Liver (tissue), 3 donors: ENCODE results near the gene SHB.

Source experiments
- JUND ChIP-seq, 2 donors: IDR thresholded peaks; 2 replicates each; pipeline ENCODE4 v1.6.1; 2016; ENCODE audit warnings: antibody characterized with exemption in 2 of 2
- TAF1 ChIP-seq: conservative IDR thresholded peaks from 2 replicates; pipeline ENCODE4 v1.6.1; 2016; ENCODE audit warnings: antibody characterized with exemption, mild to moderate bottlenecking
- TF ChIP-seq, protein P1 (sequence below): fragments of 150-350 bp; IDR thresholded peaks from 2 replicates; pipeline ENCODE4 v1.5.1; 2017; ENCODE audit warnings: improper control_type of control experiment, low read depth, low read length; ENCODE audit not compliant: missing input control
- TF ChIP-seq, protein P2 (sequence below): IDR thresholded peaks from 2 replicates; pipeline ENCODE4 v1.6.1; 2016; ENCODE audit warnings: antibody characterized with exemption
- TF ChIP-seq, protein P3 (sequence below): IDR thresholded peaks from 2 replicates; pipeline ENCODE4 v1.6.1; 2016; ENCODE audit warnings: antibody characterized with exemption, mild to moderate bottlenecking
- TF ChIP-seq, protein P4 (sequence below): IDR thresholded peaks from 2 replicates; pipeline ENCODE4 v1.6.1; 2016; ENCODE audit warnings: antibody characterized with exemption
- donor health status: healthy.
- donor health status: healthy.

DNA sequence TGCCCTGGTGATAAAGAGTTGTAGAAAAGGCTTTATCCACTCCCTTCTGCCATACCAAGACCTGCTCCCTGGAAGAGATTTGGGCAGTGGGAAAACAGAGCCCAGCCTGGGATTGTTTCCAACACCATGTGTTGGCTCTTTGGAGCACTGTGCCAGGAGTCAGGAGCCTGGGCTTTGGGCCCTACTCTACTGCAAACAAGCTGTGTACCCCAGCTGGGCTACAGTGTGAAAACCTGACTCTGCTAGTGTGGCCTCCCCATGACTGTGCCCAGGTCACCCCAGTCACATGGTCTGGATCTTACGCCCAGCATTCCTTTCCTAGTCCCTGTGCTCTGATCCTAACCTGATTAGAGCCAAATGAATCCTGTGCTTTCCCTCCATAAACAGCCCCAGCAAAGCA, 39.3 kb upstream of the SHB start:
- TF ChIP-seq, protein P1, sequence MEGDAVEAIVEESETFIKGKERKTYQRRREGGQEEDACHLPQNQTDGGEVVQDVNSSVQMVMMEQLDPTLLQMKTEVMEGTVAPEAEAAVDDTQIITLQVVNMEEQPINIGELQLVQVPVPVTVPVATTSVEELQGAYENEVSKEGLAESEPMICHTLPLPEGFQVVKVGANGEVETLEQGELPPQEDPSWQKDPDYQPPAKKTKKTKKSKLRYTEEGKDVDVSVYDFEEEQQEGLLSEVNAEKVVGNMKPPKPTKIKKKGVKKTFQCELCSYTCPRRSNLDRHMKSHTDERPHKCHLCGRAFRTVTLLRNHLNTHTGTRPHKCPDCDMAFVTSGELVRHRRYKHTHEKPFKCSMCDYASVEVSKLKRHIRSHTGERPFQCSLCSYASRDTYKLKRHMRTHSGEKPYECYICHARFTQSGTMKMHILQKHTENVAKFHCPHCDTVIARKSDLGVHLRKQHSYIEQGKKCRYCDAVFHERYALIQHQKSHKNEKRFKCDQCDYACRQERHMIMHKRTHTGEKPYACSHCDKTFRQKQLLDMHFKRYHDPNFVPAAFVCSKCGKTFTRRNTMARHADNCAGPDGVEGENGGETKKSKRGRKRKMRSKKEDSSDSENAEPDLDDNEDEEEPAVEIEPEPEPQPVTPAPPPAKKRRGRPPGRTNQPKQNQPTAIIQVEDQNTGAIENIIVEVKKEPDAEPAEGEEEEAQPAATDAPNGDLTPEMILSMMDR, result no peak
- TF ChIP-seq, protein P2, sequence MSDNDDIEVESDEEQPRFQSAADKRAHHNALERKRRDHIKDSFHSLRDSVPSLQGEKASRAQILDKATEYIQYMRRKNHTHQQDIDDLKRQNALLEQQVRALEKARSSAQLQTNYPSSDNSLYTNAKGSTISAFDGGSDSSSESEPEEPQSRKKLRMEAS, result no peak
- TF ChIP-seq, protein P3, sequence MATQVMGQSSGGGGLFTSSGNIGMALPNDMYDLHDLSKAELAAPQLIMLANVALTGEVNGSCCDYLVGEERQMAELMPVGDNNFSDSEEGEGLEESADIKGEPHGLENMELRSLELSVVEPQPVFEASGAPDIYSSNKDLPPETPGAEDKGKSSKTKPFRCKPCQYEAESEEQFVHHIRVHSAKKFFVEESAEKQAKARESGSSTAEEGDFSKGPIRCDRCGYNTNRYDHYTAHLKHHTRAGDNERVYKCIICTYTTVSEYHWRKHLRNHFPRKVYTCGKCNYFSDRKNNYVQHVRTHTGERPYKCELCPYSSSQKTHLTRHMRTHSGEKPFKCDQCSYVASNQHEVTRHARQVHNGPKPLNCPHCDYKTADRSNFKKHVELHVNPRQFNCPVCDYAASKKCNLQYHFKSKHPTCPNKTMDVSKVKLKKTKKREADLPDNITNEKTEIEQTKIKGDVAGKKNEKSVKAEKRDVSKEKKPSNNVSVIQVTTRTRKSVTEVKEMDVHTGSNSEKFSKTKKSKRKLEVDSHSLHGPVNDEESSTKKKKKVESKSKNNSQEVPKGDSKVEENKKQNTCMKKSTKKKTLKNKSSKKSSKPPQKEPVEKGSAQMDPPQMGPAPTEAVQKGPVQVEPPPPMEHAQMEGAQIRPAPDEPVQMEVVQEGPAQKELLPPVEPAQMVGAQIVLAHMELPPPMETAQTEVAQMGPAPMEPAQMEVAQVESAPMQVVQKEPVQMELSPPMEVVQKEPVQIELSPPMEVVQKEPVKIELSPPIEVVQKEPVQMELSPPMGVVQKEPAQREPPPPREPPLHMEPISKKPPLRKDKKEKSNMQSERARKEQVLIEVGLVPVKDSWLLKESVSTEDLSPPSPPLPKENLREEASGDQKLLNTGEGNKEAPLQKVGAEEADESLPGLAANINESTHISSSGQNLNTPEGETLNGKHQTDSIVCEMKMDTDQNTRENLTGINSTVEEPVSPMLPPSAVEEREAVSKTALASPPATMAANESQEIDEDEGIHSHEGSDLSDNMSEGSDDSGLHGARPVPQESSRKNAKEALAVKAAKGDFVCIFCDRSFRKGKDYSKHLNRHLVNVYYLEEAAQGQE, result no peak
- TF ChIP-seq, protein P4, sequence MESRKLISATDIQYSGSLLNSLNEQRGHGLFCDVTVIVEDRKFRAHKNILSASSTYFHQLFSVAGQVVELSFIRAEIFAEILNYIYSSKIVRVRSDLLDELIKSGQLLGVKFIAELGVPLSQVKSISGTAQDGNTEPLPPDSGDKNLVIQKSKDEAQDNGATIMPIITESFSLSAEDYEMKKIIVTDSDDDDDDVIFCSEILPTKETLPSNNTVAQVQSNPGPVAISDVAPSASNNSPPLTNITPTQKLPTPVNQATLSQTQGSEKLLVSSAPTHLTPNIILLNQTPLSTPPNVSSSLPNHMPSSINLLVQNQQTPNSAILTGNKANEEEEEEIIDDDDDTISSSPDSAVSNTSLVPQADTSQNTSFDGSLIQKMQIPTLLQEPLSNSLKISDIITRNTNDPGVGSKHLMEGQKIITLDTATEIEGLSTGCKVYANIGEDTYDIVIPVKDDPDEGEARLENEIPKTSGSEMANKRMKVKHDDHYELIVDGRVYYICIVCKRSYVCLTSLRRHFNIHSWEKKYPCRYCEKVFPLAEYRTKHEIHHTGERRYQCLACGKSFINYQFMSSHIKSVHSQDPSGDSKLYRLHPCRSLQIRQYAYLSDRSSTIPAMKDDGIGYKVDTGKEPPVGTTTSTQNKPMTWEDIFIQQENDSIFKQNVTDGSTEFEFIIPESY, result no peak
- no peak for TF ChIP-seq JUND (IDR thresholded peaks at IDR 0.05)
- no peak for TF ChIP-seq TAF1
